IPS DF 4.7 (cell line): Measurements from ENCODE around the gene TGM2.

Experiments used
- DNase-seq: peaks from one replicate; pipeline ENCODE4 v3.0.0-alpha.2; 2013; ENCODE audit warnings: low spot score; ENCODE audit errors: extremely low read depth

Gene TGM2

DNA sequence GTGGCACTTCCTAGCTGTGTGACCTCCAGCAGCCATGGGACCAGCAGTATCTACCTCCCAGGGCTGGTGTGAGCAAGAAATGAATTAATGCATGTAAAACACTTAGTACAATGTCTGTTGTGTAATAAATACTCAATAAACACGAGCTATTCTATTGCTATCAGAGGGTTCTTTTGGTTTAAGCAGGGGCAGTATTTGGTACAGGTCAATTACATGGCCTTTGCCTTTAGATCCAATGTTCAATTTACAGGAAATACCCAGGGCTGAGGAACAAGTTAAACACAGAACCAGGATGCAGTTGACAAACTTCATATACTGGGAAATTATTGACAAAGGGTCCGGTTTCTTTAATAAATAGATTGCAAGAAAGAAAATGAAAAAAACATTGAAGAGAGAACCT lies 2.9 kb downstream of the TGM2 start:
- DNase-seq, result no peak

DNA sequence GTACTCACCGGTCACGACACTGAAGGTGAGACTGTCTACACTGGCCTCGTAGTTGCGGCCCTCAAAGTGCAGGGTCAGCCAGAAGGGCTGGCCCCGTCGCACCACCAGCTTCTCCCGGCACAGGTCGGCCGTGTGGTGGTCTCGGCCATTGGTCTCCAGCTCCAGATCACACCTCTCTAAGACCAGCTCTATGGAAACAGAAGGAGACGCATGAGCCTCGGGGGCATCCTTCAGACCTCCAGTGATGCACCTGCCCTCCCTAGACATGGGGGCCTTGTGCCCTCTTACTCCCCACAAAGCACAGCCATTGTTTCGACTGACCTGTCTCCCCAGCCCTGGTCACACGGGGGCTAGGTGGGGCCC lies 3.7 kb downstream of the TGM2 start:
- no peak for DNase-seq

DNA sequence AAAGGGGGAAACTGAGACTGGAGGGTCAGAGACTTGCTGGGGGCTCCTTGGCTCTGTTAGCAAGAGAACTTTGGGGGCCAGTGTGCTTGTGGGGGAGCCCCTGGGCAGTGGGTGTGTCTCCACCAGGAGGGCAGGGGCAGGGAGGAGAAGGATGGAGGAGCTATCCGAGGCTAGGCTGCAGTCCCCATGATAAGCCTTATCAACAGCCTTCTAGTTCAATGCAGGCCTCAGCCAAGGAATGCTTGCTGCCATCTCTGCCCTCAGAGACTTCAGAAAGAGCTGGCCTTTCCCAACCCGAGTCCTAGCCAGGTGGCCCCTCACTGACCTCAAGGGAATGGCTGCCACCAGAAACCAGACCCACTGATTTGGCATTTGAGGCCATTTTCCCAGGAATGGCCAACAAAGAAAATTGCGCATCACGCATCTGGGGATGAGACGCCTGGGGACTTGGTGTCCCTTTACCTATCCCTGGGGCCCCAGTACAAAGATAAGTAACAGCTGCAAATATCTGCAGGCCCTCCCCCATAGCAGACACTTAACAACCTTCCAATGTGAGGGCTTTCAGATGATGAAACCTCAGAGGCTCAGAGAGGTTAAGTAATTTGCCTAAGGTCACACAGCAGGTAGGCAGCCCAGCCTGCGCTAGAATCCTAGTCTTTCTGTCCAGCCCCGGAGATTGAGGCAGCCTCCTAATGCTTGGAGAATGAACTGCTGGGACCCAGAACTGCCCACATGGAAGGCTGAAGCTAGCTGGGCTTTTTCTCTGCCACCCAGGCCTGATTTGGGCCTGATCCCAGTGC lies 4.9 kb downstream of the TGM2 start:
- DNase-seq, result no peak

DNA sequence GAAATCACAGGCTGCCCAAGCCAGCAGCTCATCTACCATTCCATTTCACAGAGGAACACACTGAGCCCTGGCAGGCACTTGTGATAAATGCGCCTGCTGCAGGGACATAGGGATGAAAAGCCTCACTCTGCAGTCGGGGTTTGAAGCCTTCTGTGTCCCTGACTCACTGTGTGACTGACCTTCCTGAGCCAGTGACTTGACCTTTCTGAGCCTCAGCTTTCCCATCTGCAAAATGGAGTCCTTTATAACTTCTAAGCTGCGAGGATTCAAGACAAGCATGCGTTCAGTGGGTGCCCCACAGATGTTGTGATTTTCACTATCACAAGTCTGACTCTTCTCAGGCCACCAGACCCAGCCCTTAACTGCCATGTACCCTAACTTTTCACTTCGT lies 5.5 kb downstream of the TGM2 start:
- DNase-seq, result no peak

DNA sequence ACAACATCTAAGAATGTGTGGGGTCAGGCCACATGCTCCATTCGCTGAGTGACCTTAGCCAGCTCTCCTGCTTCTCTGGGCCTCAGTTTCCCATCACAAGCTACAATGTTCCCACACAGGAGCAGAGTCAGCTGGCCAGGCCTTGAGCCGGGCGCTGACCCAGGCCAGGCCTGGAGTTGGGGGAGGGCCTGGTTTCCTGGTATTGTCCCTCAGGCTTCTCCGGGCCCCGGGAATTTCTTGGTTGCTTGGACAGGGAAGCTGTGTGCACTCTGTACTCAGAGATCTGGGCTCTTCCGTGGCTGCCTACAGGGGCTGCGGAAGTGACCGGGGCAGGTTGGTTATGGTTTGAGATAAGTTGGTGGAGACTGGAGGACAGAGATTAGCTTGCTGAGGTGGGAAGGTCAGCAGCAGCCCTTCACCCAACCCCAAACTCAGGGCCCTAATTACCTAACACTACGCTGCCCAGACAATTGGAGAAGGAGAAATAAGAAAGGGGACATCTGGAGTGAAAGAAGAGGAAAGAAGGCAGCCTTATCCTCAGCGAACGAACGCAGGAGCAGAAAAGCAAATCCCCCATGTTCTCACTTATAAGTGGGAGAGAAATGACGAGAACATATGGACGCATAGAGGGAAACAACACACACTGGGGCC lies 6.2 kb downstream of the TGM2 start:
- DNase-seq, result no peak

DNA sequence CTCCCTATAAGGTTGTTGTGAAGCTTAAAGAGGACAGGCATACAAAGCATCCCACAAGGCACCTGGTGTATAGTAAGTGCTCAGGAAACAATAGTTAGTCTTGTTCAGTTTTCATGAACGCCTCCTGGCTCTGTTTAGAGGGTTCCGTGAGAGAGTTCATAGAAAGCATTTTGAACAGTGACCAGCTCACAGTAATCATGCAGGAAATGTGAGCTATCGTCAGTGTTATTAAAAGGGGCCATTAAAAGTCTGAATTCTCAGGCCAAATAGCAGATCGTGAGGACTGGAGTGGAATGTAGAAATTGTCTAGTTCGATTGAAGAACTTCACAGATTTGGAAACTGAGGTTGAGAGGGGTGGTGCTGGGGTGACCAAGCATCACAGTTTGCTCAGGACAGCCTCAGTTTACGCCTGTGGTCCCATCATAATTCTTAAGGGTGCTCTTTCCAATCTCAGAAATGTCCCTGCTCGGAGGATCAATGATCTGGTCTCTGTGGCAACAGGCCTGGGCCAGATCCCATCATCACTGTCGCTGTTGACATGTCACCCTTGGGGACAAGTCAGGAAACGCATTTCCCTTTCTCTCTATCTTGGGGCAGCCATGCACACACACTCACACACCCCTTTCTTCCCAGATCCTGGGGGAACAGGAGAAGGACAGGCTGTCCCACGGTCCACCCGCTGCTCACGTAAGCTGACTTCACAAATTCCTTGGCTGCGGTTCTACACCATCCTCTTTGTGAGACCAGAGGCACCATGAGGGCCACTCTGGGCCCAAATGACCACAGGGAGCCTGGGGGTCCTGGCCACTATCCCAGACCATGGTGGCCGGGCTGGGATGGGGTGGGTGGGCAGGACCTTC lies 7.2 kb downstream of the TGM2 start:
- no peak for DNase-seq

DNA sequence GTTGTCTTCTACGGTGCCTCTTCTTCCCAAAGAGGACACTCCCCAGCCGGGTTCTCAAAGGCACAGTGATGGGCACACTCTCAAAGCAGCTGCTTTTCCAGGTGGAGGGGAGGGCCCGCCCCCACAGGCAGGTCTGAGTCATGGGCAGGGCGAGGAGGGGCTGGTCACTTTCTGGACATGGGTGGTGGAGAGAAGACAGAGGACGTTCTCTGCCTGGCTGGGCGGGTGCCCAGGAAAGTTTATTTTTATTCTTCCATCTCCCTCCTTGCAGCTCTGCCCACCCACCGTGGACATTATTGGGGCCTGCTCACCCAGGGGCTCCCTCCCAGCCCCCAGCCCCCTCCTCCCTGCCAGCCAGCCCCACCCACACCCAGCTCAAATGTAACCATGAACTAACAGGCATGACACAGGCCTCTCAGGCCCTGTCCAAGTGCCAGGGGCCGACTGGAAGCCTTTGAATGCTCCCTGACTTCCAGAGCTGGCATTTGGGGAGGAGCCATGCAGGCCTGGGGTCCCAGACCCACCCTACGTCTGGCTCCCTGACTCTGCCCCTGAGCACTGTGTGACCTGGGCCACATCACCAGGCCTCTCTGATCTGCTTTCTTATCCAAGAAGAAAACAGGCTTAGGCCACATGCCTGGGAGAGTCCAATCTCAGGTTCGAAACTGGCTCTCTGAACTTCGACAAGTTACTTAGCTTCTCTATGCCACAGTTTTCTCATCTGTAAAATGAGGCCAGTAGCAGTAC lies 8.0 kb downstream of the TGM2 start:
- DNase-seq, result no peak

DNA sequence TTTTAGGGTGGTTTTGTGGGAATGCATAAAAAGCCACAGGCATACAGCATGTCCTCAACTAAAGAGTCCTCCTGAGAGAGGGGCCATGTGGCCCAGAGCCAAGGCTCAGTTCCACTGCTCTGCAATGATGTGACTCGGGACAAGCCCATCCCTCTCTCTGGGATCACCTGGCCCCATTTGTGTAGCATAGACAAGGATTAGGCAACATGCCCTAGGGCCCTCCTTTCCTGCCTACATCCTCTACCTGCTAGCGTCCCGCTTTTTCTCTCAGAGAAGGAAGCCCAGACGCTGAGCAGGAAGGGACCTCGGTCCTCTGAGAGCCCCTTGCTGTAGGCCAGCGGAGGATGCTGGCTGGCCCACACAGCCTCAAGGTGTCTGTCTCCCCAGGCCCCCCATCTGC lies 8.8 kb downstream of the TGM2 start:
- DNase-seq, result no peak

DNA sequence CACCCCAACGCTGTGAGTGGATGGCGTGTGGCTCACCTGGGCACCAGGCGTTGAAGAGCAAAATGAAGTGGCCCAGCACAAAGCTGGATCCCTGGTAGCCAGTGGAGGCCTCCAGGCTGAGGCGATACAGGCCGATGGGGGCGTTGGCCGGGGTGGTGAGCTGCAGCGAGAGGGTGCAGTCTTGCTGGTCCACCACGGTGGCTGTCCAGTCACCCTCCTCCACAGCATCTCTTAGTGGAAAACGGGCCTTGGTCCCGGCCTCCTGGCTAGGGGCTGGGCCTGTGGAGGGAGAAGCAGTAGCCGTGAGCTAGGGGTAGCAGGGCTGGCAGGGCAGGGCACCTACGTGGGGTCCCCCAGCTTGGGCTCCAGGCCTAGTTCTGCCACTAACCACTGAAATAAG lies 9.3 kb downstream of the TGM2 start:
- no peak for DNase-seq

DNA sequence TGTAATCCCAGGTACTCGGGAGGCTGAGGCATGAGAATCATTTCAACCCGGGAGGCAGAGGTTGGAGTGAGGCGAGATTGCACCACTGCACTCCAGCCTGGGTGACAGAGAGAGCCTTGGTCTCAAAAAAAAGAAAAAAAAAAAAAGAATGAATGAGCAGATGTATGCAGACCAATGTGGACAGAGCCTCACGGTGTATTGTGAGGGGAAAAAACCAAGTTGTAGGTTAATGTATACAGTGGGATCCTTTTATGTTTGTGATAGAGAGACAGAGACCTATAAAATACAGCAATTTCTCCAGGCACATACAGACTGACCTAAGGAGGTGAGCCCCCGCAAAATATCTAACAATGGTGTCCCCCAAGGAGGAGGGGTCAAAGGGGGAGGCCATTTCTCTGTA lies 11.7 kb downstream of the TGM2 start:
- DNase-seq, result no peak

DNA sequence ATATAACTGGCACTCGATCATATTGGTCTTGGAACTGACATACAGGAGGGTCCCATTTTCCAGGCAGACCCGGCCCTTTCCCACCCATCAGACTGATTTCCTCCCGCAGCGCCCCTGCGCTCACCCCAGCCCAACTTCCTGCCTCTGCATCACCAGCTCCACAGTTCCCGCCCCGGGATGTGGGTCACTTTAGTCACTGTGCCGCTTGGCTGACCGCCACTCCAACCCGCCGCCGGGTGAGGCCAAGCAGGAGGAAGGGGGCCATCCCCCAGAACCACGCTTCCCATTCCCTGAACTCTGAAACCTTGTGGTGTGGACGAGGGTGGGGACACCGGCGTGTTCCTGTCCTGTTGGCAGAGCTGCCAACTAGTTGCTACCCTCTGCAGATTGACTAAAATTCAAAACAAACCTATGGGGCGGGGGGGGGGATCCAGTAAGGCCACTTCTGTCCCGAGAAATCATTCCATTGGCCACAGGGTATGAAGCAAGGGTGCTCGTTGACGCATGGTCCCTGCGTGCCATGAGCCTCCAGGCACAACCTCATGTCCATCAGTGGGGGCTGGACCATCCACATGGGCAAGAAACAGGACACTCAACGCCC lies 12.3 kb downstream of the TGM2 start:
- no peak for DNase-seq

DNA sequence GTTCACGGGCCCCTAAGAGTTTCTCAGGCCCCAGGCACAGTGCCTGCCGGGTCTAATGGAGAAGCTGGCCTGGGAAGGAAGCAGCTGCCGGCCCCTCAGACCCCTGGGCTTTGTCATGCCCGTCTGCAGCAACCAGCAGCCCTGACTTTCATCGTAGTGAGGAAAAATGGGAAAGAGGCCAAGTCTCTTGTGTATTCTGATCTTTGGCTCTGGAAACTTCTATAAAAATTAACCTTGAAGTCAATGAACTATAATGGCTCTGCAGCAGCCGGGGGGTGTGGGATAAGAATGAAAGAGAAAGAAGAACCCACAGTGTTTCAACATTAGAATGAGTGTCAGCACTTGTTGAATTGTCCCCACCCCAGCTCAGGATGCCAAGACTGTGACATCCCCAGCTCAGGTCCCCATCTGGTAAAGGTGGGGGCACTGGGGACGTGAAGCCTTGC lies 12.9 kb downstream of the TGM2 start:
- DNase-seq, result no peak

DNA sequence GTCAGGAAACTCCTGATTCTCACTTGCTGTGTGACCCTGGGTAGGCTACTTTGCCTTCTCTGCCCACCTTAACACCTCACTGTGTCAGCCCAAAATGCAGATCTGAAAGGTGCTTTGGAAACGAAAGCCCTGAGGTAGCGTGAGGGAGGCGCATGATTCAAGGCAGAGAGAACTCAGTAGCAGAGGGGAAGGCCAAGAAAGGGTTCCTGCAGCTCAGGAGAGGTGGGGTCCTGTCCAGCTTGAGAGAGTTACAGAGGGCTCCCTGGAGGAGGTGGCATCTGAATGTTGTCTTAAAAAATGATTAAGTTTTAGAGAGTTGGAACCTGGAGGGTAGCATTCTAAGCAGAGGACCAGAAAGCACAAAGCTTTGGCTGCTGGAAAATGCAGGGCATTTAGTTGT lies 13.6 kb downstream of the TGM2 start:
- DNase-seq, result no peak

DNA sequence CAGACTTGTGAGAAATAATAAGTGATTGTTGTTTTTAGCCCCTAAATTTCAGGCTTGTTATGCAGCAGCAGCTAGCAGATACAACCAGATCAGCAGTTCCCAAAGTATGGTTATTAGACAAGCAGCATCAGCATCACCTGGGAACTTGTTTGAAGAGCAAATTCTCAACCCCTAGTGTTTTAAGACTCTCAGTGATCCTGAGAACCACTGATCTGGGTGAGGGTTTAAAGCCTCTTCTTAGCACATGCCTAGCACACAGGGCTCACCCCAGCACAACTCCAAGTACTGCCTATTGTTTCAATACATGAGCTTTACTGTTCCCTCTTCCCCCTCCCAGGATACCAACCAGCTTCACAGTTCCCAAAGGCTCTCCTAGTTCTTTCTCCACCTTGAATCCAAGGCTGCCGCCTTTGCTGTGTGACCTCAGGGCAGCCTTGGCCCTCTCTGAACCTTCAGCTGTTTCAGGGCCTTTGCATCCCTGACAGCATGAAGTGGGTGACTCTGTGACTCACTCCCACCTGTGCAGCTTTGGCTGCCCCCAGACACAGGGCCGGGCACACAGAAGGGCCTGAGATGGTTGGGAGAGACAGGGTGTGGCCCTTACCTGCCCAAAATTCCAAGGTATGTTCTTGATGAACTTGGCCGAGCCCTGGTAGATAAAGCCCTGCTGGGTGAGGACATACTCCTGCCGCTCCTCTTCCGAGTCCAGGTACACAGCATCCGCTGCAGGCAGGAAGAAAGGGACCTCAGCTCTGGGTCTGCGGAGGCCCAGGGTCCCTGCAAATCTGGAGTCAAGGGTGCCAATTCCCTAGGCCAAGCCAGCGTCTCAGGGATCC lies 14.5 kb downstream of the TGM2 start:
- DNase-seq, result no peak

DNA sequence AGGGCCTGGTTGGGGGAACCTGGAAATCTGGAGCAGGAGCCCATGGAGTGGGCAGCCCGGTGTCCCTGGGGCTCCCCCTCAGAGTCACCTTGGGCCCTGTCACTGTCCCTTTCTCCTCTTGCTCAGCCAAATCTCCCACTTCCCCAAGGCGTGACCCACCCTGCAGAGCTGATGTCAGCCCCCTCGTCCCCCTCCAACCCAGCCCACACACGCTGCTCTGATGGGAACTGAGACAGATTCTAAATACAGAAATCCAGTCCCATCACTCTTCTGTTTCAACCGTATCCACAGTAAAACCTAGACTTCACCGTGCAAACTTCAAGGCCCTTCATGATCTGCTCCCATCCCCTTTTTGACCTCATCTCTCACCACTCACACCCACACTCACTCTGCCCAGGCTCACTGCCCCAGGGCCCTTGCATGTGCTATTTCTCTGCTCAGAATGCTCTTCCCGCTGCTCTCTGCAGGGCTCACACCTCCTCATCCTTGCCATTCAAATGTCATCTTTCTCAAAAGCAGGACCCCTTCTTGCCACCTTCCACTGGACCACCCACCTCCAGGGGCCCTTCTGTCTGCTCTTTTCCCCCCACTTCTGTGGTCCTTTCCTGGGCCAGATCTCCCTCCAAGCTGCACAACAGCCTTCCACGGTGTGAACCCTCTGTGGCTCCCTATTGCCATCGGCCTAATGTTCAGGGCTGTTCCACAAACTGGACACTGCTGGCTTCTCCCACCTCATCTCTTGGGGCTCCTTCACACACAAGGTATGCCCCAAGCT lies 16.6 kb downstream of the TGM2 start:
- no peak for DNase-seq

DNA sequence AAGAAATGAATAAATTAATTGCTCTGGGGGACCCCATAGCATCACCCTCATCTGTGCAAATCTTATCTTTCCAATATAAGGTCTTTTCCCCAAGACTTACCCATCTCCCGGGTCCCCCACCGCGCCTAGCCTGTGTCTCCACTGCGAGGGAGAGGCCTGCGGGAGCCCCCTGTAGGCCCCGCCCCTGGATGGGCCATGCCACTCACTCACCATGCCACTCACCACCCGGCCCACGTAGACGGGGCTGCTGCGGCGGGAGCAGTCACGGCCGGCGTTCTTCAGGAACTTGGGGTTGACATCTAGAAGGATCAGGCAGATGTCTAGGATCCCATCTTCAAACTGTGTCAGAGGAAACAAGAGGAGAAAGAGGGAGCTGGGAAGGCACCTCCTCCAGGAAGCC lies 17.3 kb downstream of the TGM2 start:
- no peak for DNase-seq

DNA sequence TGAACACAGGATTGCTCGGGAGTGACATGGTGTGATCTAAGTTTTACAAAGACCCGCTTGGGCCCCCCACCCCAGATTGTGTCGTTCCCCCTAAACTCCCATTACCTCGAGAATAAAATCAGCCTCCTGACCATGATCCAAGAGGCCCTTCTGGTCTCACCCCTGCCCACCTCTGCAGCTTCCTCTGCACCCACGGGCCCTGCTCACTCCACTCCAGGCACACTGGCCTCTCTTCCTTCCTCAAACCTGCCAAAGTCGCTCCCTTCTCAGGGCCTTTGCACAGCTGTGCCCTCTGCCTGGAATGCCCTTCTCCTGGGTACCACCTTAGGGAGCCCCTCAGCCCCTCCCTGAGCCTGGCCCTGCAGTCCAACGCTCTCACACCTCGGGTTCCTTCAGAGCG lies 17.9 kb downstream of the TGM2 start:
- no peak for DNase-seq

DNA sequence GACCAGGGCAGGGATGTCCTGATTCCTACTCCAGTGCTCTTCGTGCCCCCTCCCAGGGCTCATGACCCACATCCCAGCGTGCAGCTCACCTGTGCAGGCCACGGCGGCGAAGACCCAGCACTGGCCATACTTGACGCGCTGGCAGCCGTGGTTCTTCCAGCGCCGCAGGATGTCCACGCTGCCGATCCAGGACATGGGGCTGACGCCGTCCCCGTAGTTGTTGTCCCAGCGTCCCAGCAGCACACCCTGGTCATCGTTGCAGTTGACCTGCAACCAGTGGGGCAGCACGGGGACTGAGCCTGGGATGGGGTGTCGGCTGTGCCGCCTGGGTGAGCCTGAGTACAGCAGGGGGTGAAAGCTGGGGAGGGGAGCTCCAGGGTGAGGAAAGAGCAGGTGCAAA lies 18.4 kb downstream of the TGM2 start:
- DNase-seq, result no peak

DNA sequence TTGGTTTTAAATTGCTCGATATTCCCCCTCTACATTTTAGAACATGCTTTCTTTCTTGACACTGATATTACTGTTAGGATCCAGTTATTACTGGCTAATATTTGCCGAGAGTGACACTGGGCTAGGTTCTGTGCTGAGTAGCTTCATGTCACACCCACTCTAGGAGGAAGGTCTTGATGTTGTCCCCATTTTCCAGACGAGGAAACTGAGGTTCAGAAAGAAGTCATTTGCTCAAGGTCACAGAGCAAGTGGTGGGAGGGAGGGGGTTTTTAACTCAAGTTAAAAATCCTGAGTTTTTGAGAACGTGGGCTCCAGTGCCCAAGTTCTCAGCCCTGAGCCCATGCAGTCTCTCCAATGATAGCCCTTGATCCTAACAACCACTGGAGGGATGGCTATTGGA lies 18.9 kb downstream of the TGM2 start:
- DNase-seq, result no peak

DNA sequence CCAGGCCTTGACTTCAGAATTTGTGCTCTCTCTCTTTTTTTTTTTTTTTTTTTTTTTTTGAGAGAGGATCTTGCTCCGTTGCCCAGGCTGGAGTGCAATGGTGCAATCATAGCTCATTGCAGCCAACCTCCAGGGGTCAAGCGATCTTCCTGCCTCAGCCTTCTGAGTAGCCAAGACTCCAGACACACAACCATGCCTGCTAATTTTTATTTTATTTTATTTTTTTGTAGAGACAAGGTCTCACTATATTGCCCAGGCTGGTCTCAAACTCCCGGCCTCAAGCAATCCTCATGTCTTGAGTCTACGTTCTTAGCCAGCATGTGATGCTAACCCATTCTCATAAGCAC lies 19.4 kb downstream of the TGM2 start:
- DNase-seq, result no peak
